Suprapubic skin (tissue), 3 donors: ENCODE measurements around the gene CAPZB.

Experiments
- POLR2A ChIP-seq, 2 donors: fragments of 450-650 bp; IDR thresholded peaks; one replicate each; pipeline ENCODE4 v1.6.1; 2017; ENCODE audit warnings: antibody characterized with exemption in 2 of 2, mild to moderate bottlenecking in 2 of 2, moderate library complexity in 2 of 2
- TF ChIP-seq, protein P1 (sequence below), 2 donors: fragments of 200-600 bp in 1 of 2; fragments of 450-650 bp in 1 of 2; sonication (generic) in 1 of 2; IDR thresholded peaks; one replicate each; pipeline ENCODE4 v1.5.1; 2016 to 2019; ENCODE audit warnings: antibody characterized with exemption in 2 of 2, mild to moderate bottlenecking in 1 of 2, moderate library complexity in 1 of 2

DNA sequence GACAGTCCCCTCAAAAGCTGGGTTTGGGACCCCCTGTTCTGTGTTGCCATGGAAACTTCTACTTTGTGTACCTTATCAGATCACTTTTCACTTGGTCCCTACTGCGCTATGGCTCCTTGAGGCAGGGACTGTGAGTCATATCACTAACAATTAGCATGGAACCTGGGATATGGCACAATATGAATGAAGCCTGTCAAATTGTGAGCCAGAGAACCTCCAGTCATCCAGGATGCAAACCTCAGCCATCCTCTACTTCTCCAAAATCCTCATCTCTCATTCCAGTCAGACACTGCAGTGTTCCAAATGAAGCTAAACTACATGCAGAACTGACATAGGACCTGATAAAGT, 11.2 kb upstream of the CAPZB start:
- TF ChIP-seq, protein P1, sequence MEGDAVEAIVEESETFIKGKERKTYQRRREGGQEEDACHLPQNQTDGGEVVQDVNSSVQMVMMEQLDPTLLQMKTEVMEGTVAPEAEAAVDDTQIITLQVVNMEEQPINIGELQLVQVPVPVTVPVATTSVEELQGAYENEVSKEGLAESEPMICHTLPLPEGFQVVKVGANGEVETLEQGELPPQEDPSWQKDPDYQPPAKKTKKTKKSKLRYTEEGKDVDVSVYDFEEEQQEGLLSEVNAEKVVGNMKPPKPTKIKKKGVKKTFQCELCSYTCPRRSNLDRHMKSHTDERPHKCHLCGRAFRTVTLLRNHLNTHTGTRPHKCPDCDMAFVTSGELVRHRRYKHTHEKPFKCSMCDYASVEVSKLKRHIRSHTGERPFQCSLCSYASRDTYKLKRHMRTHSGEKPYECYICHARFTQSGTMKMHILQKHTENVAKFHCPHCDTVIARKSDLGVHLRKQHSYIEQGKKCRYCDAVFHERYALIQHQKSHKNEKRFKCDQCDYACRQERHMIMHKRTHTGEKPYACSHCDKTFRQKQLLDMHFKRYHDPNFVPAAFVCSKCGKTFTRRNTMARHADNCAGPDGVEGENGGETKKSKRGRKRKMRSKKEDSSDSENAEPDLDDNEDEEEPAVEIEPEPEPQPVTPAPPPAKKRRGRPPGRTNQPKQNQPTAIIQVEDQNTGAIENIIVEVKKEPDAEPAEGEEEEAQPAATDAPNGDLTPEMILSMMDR (IDR thresholded peaks at IDR 0.05) = no peak
- TF ChIP-seq POLR2A (IDR thresholded peaks at IDR 0.05) = no peak
